C4-2B (cell line): ENCODE results near the gene OR4Q2.

Source experiments
- H3K27ac ChIP-seq: fragments of 450-650 bp; 2 replicates; pipeline ENCODE4 v1.5.1; 2017
- ZFX ChIP-seq: fragments of 450-650 bp; IDR thresholded peaks from 2 replicates; pipeline ENCODE4 v1.6.1; 2017
- TF ChIP-seq, protein P1 (sequence below): fragments of 450-650 bp; conservative IDR thresholded peaks from 2 replicates; pipeline ENCODE4 v1.5.1; 2017; ENCODE audit warnings: mild to moderate bottlenecking

Gene OR4Q2

DNA sequence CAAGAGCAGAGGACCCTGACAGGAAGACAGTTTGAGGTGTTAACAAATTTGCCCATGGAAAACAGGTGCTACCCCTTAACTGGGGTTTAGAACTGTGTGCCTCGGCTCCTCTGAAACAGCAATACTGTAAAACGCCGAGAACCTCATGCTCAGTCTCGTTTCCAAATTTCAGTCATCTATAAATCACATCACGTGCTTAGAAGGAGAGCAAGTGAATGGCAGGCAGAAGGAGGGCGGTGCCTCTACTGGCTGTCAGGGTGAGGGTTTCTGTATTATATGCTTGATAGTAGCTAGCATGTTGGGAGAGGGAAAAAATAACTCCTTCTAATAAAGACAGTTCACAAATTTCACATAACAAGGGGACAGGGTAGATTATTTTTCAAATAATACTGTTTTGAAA is 29.1 kb downstream of the OR4Q2 start:
- TF ChIP-seq ZFX = no peak
- TF ChIP-seq, protein P1, sequence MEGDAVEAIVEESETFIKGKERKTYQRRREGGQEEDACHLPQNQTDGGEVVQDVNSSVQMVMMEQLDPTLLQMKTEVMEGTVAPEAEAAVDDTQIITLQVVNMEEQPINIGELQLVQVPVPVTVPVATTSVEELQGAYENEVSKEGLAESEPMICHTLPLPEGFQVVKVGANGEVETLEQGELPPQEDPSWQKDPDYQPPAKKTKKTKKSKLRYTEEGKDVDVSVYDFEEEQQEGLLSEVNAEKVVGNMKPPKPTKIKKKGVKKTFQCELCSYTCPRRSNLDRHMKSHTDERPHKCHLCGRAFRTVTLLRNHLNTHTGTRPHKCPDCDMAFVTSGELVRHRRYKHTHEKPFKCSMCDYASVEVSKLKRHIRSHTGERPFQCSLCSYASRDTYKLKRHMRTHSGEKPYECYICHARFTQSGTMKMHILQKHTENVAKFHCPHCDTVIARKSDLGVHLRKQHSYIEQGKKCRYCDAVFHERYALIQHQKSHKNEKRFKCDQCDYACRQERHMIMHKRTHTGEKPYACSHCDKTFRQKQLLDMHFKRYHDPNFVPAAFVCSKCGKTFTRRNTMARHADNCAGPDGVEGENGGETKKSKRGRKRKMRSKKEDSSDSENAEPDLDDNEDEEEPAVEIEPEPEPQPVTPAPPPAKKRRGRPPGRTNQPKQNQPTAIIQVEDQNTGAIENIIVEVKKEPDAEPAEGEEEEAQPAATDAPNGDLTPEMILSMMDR = no peak
- no peak overlapping the region for H3K27ac ChIP-seq

DNA sequence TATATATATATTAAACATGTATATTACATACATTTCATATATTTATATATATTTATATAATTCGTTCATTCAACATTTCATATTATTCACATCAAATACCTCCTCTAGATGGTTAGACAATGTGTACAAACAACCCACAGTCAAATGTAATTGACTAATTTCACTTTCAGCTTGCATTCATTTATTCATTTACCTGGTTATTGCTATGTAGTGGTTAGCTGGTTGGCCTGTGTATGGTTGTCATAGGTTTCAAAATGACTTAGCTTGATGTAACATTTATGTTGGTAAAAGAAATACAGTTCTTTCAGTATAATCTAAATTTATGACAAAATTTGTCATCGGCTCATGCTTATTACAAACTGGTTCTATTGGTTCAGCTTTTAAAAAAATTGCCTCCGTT is 33.5 kb downstream of the OR4Q2 start:
- TF ChIP-seq, protein P1 = no peak
- no peak for TF ChIP-seq ZFX
- H3K27ac ChIP-seq = no peak overlapping the region

DNA sequence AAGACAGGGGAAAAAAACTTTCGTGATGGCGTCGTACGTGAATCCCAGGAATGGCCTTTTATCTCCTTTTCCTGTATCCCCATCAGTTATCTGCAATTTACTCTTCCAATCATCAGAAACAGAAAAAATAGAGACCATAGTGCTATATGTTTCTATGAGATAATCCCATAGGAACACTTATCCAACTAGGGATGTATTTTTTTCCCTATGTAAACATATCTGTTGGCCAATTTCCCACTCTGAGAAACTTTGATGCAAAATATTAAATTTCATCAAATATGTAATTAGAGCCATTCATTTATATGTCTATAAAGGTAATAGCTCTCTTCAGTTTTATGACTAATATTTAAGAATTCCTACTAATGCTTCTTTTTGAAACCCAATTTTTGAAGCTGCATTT is 34.0 kb downstream of the OR4Q2 start, which contains the start of gene OR4K13:
OR4K13 (minus strand) TSS at position 101 of the 400 bp plus-strand sequence. CDS start 1,280 bp downstream, outside the sequence.
- no peak for TF ChIP-seq ZFX
- TF ChIP-seq, protein P1 = no peak
- no peak within 1 kb of the TSS for H3K27ac ChIP-seq

DNA sequence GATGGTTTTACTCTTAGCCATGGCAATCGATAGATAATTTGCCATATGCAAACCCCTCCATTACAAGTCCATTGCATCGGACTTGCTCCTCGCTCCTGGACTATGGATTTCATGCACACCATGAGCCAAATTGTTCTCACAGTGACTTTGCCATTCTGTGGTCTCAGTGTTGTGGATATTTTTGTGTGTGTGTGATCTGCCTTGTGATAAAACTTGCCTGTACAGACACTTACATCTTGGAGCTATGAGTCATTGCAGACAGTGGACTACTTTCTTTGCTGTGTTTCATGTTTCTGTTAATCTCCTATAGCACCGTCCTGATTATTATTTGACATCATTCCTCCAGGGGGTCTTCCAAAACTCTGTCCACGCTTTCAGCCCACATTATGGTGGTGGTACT is 42.3 kb downstream of the OR4Q2 start:
- H3K27ac ChIP-seq = no peak overlapping the region
- TF ChIP-seq, protein P1 = no peak
- no peak for TF ChIP-seq ZFX

DNA sequence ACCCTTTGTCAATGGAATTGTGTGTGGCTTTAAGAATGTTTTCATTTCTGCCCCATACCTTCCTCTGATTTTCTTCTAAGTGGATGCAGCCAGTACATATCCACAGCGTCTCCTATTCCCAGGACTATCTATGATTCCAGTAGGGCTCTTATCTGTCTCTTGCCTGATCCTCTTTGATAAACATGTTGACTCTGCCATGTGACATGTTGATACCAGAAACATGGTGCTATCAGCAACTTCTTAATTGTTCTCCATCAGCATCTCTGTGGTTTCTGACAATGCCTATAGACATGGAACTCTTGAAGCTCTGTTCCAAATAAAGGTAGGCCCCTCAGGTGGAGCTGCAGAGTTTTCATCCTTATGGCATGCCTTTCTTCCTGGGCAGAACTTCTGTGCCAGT is 46.2 kb downstream of the OR4Q2 start:
- TF ChIP-seq, protein P1 = no peak
- TF ChIP-seq ZFX = no peak
- H3K27ac ChIP-seq = no peak overlapping the region
